HepG2 (cell line): Measurements from ENCODE around the gene TNFAIP3. TPM values are rescaled to one million over a fixed set of nuclear protein-coding genes. Genes with fewer than 3 reads are reported as not detected.

ENCODE experiments used
- ARID3A ChIP-seq: IDR thresholded peaks from 2 replicates; pipeline ENCODE4 v1.6.1; 2012; ENCODE audit warnings: low read depth, low read length, improper control_type of control experiment
- ELF3 ChIP-seq: IDR thresholded peaks from 2 replicates; pipeline ENCODE4 v1.6.1; 2016; ENCODE audit warnings: missing genetic modification reagents, missing compliant biosample characterization
- ERF ChIP-seq: IDR thresholded peaks from 2 replicates; pipeline ENCODE4 v1.6.1; 2018; ENCODE audit warnings: missing biosample characterization, missing genetic modification reagents
- KDM1A ChIP-seq: IDR thresholded peaks from 2 replicates; pipeline ENCODE4 v1.6.1; 2016; ENCODE audit warnings: missing compliant biosample characterization
- KLF9 ChIP-seq: IDR thresholded peaks from 2 replicates; pipeline ENCODE4 v1.6.1; 2016; ENCODE audit warnings: low read depth
- MYNN ChIP-seq: sonication (generic); formaldehyde crosslinking; IDR thresholded peaks from 2 replicates; pipeline ENCODE4 v1.4.0; 2020; ENCODE audit warnings: mild to moderate bottlenecking, low read depth, missing genetic modification reagents
- NCOA2 ChIP-seq: sonication (generic); formaldehyde crosslinking; IDR thresholded peaks from 2 replicates; pipeline ENCODE4 v1.8.0; 2022; ENCODE audit warnings: inconsistent platforms
- PAXIP1 ChIP-seq: sonication (generic); formaldehyde crosslinking; conservative IDR thresholded peaks from 2 replicates; pipeline ENCODE4 v1.4.0; 2020; ENCODE audit warnings: mild to moderate bottlenecking, missing genetic modification reagents, moderate library complexity
- PHF21A ChIP-seq: sonication (generic); formaldehyde crosslinking; IDR thresholded peaks from 2 replicates; pipeline ENCODE4 v1.5.0; 2020; ENCODE audit warnings: mild to moderate bottlenecking, missing genetic modification reagents
- PPARG ChIP-seq: conservative IDR thresholded peaks from 2 replicates; pipeline ENCODE4 v1.6.1; 2016; ENCODE audit warnings: missing biosample characterization, missing genetic modification reagents
- PRDM15 ChIP-seq: sonication (generic); formaldehyde crosslinking; IDR thresholded peaks from 2 replicates; pipeline ENCODE4 v1.4.0; 2020; ENCODE audit warnings: missing genetic modification reagents
- SIX4 ChIP-seq: sonication (generic); formaldehyde crosslinking; IDR thresholded peaks from 2 replicates; pipeline ENCODE4 v1.4.0; 2020; ENCODE audit warnings: missing genetic modification reagents
- ZHX1 ChIP-seq: sonication (generic); formaldehyde crosslinking; IDR thresholded peaks from 2 replicates; pipeline ENCODE4 v1.8.1; 2022; ENCODE audit warnings: low read depth, mild to moderate bottlenecking, missing genetic modification reagents
- ZNF160 ChIP-seq: sonication (generic); formaldehyde crosslinking; IDR thresholded peaks from 2 replicates; pipeline ENCODE4 v1.8.0; 2022; ENCODE audit warnings: mild to moderate bottlenecking, inconsistent platforms, missing genetic modification reagents
- ZNF292 ChIP-seq: sonication (generic); formaldehyde crosslinking; IDR thresholded peaks from 2 replicates; pipeline ENCODE4 v1.8.1; 2022; ENCODE audit warnings: mild to moderate bottlenecking, low read depth, missing genetic modification reagents, borderline replicate concordance
- ZNF503 ChIP-seq: sonication (generic); formaldehyde crosslinking; IDR thresholded peaks from 2 replicates; pipeline ENCODE4 v1.4.0; 2020; ENCODE audit warnings: missing genetic modification reagents
- polyA plus RNA-seq, 8 experiments: library from polyadenylated mRNA; depleted of rRNA in 3 of 8; stranded (reverse) in 7 of 8; unstranded in 1 of 8; fragments of >200 nt; fragmentation: Illumina TruSeq in 4 of 8; extraction: Trizol in 4 of 8; gene quantifications; 2 replicates each; pipeline versions ENCODE4 v1.2.1 to v1.2.3, GENCODE V29; 2011 to 2016; ENCODE audit warnings: low read depth in 4 of 8, missing spikeins in 1 of 8, mixed read lengths in 1 of 8; ENCODE audit not compliant: insufficient read depth in 1 of 8
- total RNA-seq, 5 experiments: library from RNA; depleted of rRNA; stranded (reverse); fragments of >200 nt; fragmentation: Illumina TruSeq; extraction: Trizol; gene quantifications; 2 replicates each; pipeline ENCODE4 v1.2.3, GENCODE V29; 2016; ENCODE audit warnings: low read depth in 1 of 5

The TNFAIP3 gene
- total and polyA plus RNA-seq, 2 of the 13 experiments (the other 11 are each of a cell fraction or from before 2014, with no cell fraction given), result 28.2 to 47.1 TPM

GRCh38 chr6:137873273-137873762 lies 6.3 kb downstream of the TNFAIP3 start (continued):
- TF ChIP-seq ARID3A (peak; percentile 99), ZNF292 (CRISPR knock-in tag) (peak; percentile 55; the same call in 1 of the 2 replicates), KLF9 (peak; percentile 95), SIX4 (CRISPR knock-in tag) (peak; percentile 57; the same call in 1 of the 2 replicates), PRDM15 (CRISPR knock-in tag) (0 out of 2 replicates have a peak, but pooled peaks have one; percentile 12), ERF (peak; percentile 64; the same call in 1 of the 2 replicates), NCOA2 (CRISPR knock-in tag) (peak; percentile 82), PHF21A (peak; percentile 80), KDM1A (CRISPR knock-in tag) (0 out of 2 replicates have a peak, but pooled peaks have one; percentile 49), PPARG (peak; percentile 77), ZNF503 (CRISPR knock-in tag) (peak; percentile 53), PAXIP1 (peak; percentile 85), ZHX1 (0 out of 2 replicates have a peak, but pooled peaks have one; percentile 46), ELF3 (CRISPR knock-in tag) (peak; percentile 53), ZNF160 (CRISPR knock-in tag) (no peak), MYNN (CRISPR knock-in tag) (no peak)
